ENCODE measurements around the gene WDR59. TPM values are rescaled to one million over a fixed set of nuclear protein-coding genes. Genes with fewer than 3 reads are reported as not detected.

Gene WDR59
- total and polyA plus RNA-seq, 2 experiments from 2014 or later = 38.7 to 54.5 TPM

GRCh38 chr16:75027520-75028300 lies 42.8 kb upstream of the WDR59 start (continued):
- no peak for TF ChIP-seq ZNF114 (CRISPR knock-in tag; IDR thresholded peaks at IDR 0.05)
- no peak for TF ChIP-seq STAT1 (IDR thresholded peaks at IDR 0.05; ENCODE audit: unreplicated experiment)
- no peak for TF ChIP-seq EZH2phosphoT487 (IDR thresholded peaks at IDR 0.05; ENCODE audit: unreplicated experiment)
- no peak for TF ChIP-seq EZH2 (IDR thresholded peaks at IDR 0.05; ENCODE audit: low read depth, unreplicated experiment)
- no peak for TF ChIP-seq ETS1 (IDR thresholded peaks at IDR 0.05)
- TF ChIP-seq REST (IDR thresholded peaks at IDR 0.05; ENCODE audit: unreplicated experiment) = no peak

- H3K79me2 ChIP-seq (replicated peaks; ENCODE audit: insufficient read depth) = peaks cover 97% of the 10 kb centered on the region
- H3K9me3 Mint-ChIP-seq = peaks cover 4% of the 10 kb centered on the region
- TF ChIP-seq ZNF462 (CRISPR knock-in tag; IDR thresholded peaks at IDR 0.05) (no peak), POLR2AphosphoS5 (IDR thresholded peaks at IDR 0.05; ENCODE audit: low read depth) (no peak), EZH2 (IDR thresholded peaks at IDR 0.05; ENCODE audit: low read depth, unreplicated experiment) (no peak), ETS1 (IDR thresholded peaks at IDR 0.05) (no peak), EZH2phosphoT487 (IDR thresholded peaks at IDR 0.05; ENCODE audit: unreplicated experiment) (no peak)
Observed at GRCh38 chr16:75026892-75027391, 42.0 kb upstream of the WDR59 start.

More at GRCh38 chr16:75026892-75027391, 42.0 kb upstream of the WDR59 start:
- Histone ChIP-seq H3K4me3 (no peak overlapping the region), H3F3A (replicated peaks; ENCODE audit: low read depth) (no peaks in the 10 kb centered on the region), H3K4me2 (no peak overlapping the region), H3K27me3 (ENCODE audit: insufficient read depth) (no peaks in the 10 kb centered on the region), H4K20me1 (replicated peaks; ENCODE audit: insufficient read depth) (peaks cover 13% of the 10 kb centered on the region; the same call in 1 of the 2 replicates), H3K9me2 (ENCODE audit: insufficient read depth) (no peaks in the 10 kb centered on the region), H3K27ac (ENCODE audit: low read depth) (no peak overlapping the region), H3K4me1 (ENCODE audit: insufficient read depth) (no peaks in the 10 kb centered on the region; the same call in 1 of the 2 replicates), H3K36me3 (ENCODE audit: insufficient read depth) (no peaks in the 10 kb centered on the region), H2AFZ (no peak overlapping the region)
- DNase-seq (ENCODE audit: low spot score) (no peak), ATAC-seq (no peak)
- H3K4me3 Mint-ChIP-seq = no peak overlapping the region
- H3K27me3 Mint-ChIP-seq (ENCODE audit: insufficient read depth, low read depth, poor library complexity) = peaks cover 2% of the 10 kb centered on the region
- H3K4me1 Mint-ChIP-seq = peaks cover 12% of the 10 kb centered on the region; the same call in 1 of the 3 replicates
- peaks cover 11% of the 10 kb centered on the region for H3K36me3 Mint-ChIP-seq (ENCODE audit: low read depth)
- H3K27ac Mint-ChIP-seq = no peak overlapping the region
